ENCODE data around the gene WDR33. TPM values are rescaled to one million over a fixed set of nuclear protein-coding genes. Genes with fewer than 3 reads are reported as not detected.

Gene WDR33
- total and polyA plus RNA-seq, 2 donors (not counting 3 experiments of a cell fraction or from before 2014, with no cell fraction given): 16.4 to 52.5 TPM

DNA sequence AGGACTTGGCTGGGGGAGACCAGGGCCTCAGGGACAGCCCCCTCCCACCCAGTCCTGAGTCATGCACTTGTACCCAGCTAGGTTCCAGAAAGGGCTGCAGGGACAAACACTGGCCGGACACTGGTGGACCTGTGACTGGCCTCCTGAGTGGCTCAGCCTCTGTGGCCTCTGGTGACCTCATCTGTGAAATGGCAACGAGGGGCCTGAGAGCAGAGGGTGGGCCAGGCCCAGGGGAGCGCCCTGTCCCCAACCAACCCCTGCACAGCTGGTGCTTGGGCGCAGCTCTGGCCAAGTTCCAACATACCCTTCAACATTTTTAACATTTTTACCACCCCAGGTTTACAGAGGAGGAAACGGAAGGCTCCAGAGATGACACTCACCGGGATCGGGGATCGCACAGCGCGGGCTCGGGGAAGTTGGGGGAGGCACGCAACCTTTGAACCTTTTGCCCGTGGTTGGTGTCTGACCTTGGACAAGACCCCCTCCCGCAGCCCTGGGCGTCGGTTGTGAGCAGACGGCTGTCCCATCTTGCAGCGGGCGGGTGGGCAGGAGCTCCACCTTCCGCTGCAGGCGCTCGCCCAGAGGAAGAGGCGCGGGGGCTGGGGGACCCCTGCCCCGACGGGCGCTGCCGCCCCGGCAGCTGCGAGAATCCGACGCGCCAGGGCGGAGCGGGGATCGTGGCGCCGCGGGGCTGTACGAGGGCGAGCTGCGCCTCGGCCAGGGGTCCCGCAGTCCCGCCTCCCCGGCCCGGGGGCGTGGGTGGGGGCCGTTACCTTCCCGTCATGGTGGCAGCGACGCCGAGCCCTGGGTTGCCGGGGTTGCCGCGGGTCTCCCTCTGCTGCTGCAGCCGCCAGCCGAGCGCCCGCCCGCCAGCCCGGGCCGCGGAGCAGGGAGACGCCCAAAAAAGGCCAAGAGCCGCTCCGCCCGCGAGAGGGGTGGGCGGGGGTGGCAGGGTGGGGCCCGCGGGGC is 136.4 kb downstream of the WDR33 start:
- H3K4me2 ChIP-seq (ENCODE audit: insufficient read depth, low read length): peak overlapping the region; percentile 56
- dilution Hi-C loops (cut with MboI; ENCODE audit: extremely low pct_ligation_motif_present, low sequenced_read_pairs): no loop called here
- no TSS peak for BruUV-seq (replicated peaks)
- H3K9me3 ChIP-seq (replicated peaks; ENCODE audit: control insufficient read depth, insufficient read depth, low read length): no peaks in the 10 kb centered on the region
- peak overlapping the region; percentile 15 to 58 (median 46) for H3K4me3 ChIP-seq (replicated peaks in 1 of 3; ENCODE audit: insufficient read depth in 1 of 3, low read depth in 1 of 3, low read length in 3 of 3)
- H3K9me1 ChIP-seq (replicated peaks; ENCODE audit: control insufficient read depth, extremely low read depth, insufficient read depth, low read length): no peaks in the 10 kb centered on the region
- H3K4me1 ChIP-seq (ENCODE audit: control insufficient read depth, extremely low read depth, insufficient read depth, low read length): peaks cover 18% of the 10 kb centered on the region
- no peaks in the 10 kb centered on the region for H3K36me3 ChIP-seq (ENCODE audit: control insufficient read depth in 2 of 2, extremely low read depth in 1 of 2, insufficient read depth in 2 of 2, low read length in 2 of 2)
- CTCF ChIA-PET: interaction anchor here (0.8 to 5.7 kb wide), 19 partner anchors 9 to 350 kb away, joined by 3 to 151 read pairs (median 7); partner anchors contain the start of gene IWS1
- no peak for FAIRE-seq
- H3K27ac ChIP-seq (ENCODE audit: insufficient read depth, low read depth, low read length): no peak overlapping the region
- H4K20me1 ChIP-seq (replicated peaks; ENCODE audit: control insufficient read depth, extremely low read depth, insufficient read depth, low read length): no peaks in the 10 kb centered on the region
- H3K79me2 ChIP-seq (ENCODE audit: control insufficient read depth, insufficient read depth, low read length): no peaks in the 10 kb centered on the region
- no peak for DNase-seq (ENCODE audit: low read depth, low spot score)
- H3K9ac ChIP-seq (replicated peaks; ENCODE audit: extremely low read depth, insufficient read depth, low read length): no peak overlapping the region
- intact Hi-C loops (cut with micrococcal nuclease): loop anchor here (1.0 to 2.0 kb wide), 5 partner anchors 16 to 83 kb away; partner anchors contain the start of gene SFT2D3
- POLR2A ChIA-PET: interaction anchor here (0.6 to 1.2 kb wide), 3 partner anchors 23 to 27 kb away, joined by 3 read pairs; partner anchors contain the start of gene SFT2D3
- TF ChIP-seq EZH2 (IDR thresholded peaks at IDR 0.05; ENCODE audit: borderline replicate concordance, low read depth, low read length, severe bottlenecking) (no peak), POLR2A (IDR thresholded peaks at IDR 0.05; ENCODE audit: low read depth, low read length) (peak; percentile 26), JUN (IDR thresholded peaks at IDR 0.05; ENCODE audit: borderline replicate concordance, insufficient read depth, insufficient read length, low read depth) (no peak)
- TF ChIP-seq, protein P1, sequence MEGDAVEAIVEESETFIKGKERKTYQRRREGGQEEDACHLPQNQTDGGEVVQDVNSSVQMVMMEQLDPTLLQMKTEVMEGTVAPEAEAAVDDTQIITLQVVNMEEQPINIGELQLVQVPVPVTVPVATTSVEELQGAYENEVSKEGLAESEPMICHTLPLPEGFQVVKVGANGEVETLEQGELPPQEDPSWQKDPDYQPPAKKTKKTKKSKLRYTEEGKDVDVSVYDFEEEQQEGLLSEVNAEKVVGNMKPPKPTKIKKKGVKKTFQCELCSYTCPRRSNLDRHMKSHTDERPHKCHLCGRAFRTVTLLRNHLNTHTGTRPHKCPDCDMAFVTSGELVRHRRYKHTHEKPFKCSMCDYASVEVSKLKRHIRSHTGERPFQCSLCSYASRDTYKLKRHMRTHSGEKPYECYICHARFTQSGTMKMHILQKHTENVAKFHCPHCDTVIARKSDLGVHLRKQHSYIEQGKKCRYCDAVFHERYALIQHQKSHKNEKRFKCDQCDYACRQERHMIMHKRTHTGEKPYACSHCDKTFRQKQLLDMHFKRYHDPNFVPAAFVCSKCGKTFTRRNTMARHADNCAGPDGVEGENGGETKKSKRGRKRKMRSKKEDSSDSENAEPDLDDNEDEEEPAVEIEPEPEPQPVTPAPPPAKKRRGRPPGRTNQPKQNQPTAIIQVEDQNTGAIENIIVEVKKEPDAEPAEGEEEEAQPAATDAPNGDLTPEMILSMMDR (IDR thresholded peaks at IDR 0.05; ENCODE audit: extremely low read depth in 1 of 2, insufficient read depth in 1 of 2, low read depth in 1 of 2, low read length in 2 of 2): no peak
- no peaks in the 10 kb centered on the region for H3K27me3 ChIP-seq (ENCODE audit: control insufficient read depth in 2 of 2, insufficient read depth in 2 of 2, low read length in 2 of 2)
- H2AFZ ChIP-seq (ENCODE audit: low read depth, low read length): peak overlapping the region; percentile 77

All from endothelial cell of umbilical vein (primary cell).